Measurements from ENCODE around the gene SH3GL1. TPM values are rescaled to one million over a fixed set of nuclear protein-coding genes. Genes with fewer than 3 reads are reported as not detected.

The SH3GL1 gene
- polyA plus RNA-seq, 3 donors: 14.0 to 33.9 (median 15.0) TPM

DNA sequence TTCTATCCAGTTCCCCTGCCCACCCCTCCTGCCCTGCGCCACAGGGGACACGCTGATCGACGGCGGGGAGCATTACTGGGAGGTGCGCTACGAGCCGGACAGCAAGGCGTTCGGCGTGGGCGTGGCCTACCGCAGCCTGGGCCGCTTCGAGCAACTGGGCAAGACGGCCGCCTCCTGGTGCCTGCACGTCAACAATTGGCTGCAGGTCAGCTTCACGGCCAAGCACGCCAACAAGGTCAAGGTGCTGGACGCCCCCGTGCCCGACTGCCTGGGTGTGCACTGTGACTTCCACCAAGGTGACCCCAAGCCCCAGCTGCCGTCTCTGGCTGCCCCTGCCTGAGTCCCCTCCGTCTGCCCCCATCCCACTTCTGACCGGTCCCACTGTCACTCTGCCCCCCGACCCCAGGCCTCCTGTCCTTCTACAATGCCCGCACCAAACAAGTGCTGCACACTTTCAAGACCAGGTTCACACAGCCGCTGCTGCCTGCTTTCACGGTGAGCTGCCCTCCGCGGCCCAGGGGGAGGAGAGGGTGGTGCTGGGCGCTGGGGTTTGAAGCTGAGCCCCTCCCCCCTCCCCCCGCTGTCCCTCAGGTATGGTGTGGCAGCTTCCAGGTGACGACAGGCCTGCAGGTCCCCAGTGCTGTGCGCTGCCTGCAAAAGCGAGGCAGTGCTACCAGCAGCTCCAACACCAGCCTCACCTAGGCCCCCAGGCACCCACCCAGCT is 77.2 kb downstream of the SH3GL1 start:
- no peak overlapping the region for H2AFZ ChIP-seq (ENCODE audit: insufficient read depth, low read depth, low read length, poor library complexity, severe bottlenecking)
- no peaks in the 10 kb centered on the region for H4K20me1 ChIP-seq (ENCODE audit: insufficient read depth, low read length)
- intact Hi-C loops (cut with micrococcal nuclease): loop anchor here in 1 of 2 donors (10.0 kb wide), 1 partner anchor 352 kb away; the partner anchor contains the start of gene MYDGF
- Mint-ChIP-seq H3K9me3 (peaks cover 41 to 61% (median 51%) of the 10 kb centered on the region in 7 donors), H3K27me3 (ENCODE audit: low read depth in 3 of 3) (peaks cover 23 to 32% (median 28%) of the 10 kb centered on the region in 3 donors), H3K4me3 (no peak overlapping the region), H3K36me3 (peaks cover 3% of the 10 kb centered on the region in 2 donors), H3K4me1 (peaks cover 24% of the 10 kb centered on the region), H3K27ac (no peak overlapping the region)
- 86% methylated on average over 29 of the region's 37 CpGs for WGBS (ENCODE audit: insufficient coverage)
- H3K79me2 ChIP-seq (ENCODE audit: insufficient read depth, low read length): no peaks in the 10 kb centered on the region
- H3K4me3 ChIP-seq (replicated peaks in 1 of 3; ENCODE audit: low read depth in 2 of 3, low read length in 3 of 3): no peak overlapping the region
- no peak overlapping the region for H3K27ac ChIP-seq (ENCODE audit: low read depth in 1 of 2, low read length in 2 of 2)
- no peak for DNase-seq
- peaks cover 21 to 24% of the 10 kb centered on the region in 2 donors for H3K4me1 ChIP-seq (ENCODE audit: control insufficient read depth in 1 of 2, insufficient read depth in 2 of 2, low read length in 2 of 2)
- H3K4me2 ChIP-seq (replicated peaks; ENCODE audit: extremely low read depth, low read length, poor library complexity, severe bottlenecking): no peak overlapping the region
- H3K36me3 ChIP-seq (replicated peaks in 1 of 2; ENCODE audit: control insufficient read depth in 1 of 2, insufficient read depth in 2 of 2, low read length in 2 of 2): no peaks in the 10 kb centered on the region
- TF ChIP-seq CTCF (IDR thresholded peaks at IDR 0.05): no peak
- H3K9ac ChIP-seq (ENCODE audit: insufficient read depth, low read length, poor library complexity, severe bottlenecking): no peak overlapping the region
- peaks cover 27 to 58% of the 10 kb centered on the region in 2 donors for H3K9me3 ChIP-seq (replicated peaks in 1 of 2; ENCODE audit: control insufficient read depth in 1 of 2, insufficient read depth in 1 of 2, low read length in 2 of 2)
- H3K27me3 ChIP-seq (ENCODE audit: control insufficient read depth in 2 of 2, insufficient read depth in 2 of 2, low read length in 2 of 2): peaks cover 2 to 23% of the 10 kb centered on the region in 2 donors

GRCh38 chr19:4320419-4320818 is 79.9 kb downstream of the SH3GL1 start:
- Histone ChIP-seq H3K4me3 (replicated peaks in 1 of 3; ENCODE audit: low read depth in 2 of 3, low read length in 3 of 3) (no peak overlapping the region), H2AFZ (ENCODE audit: insufficient read depth, low read depth, low read length, poor library complexity, severe bottlenecking) (no peak overlapping the region), H3K9ac (ENCODE audit: insufficient read depth, low read length, poor library complexity, severe bottlenecking) (no peak overlapping the region), H3K27me3 (ENCODE audit: control insufficient read depth in 2 of 2, insufficient read depth in 2 of 2, low read length in 2 of 2) (no peaks in the 10 kb centered on the region), H3K4me2 (replicated peaks; ENCODE audit: extremely low read depth, low read length, poor library complexity, severe bottlenecking) (no peak overlapping the region), H3K4me1 (ENCODE audit: control insufficient read depth in 1 of 2, insufficient read depth in 2 of 2, low read length in 2 of 2) (peaks cover 6 to 9% of the 10 kb centered on the region in 2 donors), H4K20me1 (ENCODE audit: insufficient read depth, low read length) (no peaks in the 10 kb centered on the region), H3K79me2 (ENCODE audit: insufficient read depth, low read length) (no peaks in the 10 kb centered on the region), H3K27ac (ENCODE audit: low read depth in 1 of 2, low read length in 2 of 2) (no peak overlapping the region), H3K36me3 (replicated peaks in 1 of 2; ENCODE audit: control insufficient read depth in 1 of 2, insufficient read depth in 2 of 2, low read length in 2 of 2) (no peaks in the 10 kb centered on the region), H3K9me3 (replicated peaks in 1 of 2; ENCODE audit: control insufficient read depth in 1 of 2, insufficient read depth in 1 of 2, low read length in 2 of 2) (peaks cover 27 to 43% of the 10 kb centered on the region in 2 donors)
- H3K4me1 Mint-ChIP-seq: peaks cover 8% of the 10 kb centered on the region
- 97% methylated on average over 2 of the region's 2 CpGs for WGBS (ENCODE audit: insufficient coverage)
- H3K27me3 Mint-ChIP-seq (ENCODE audit: low read depth in 3 of 3): peaks cover 4 to 8% (median 7%) of the 10 kb centered on the region in 3 donors
- H3K4me3 Mint-ChIP-seq: no peak overlapping the region
- no peak for TF ChIP-seq CTCF (IDR thresholded peaks at IDR 0.05)
- no peaks in the 10 kb centered on the region for H3K36me3 Mint-ChIP-seq
- H3K27ac Mint-ChIP-seq: no peak overlapping the region
- H3K9me3 Mint-ChIP-seq: peaks cover 33 to 50% (median 40%) of the 10 kb centered on the region in 7 donors
- DNase-seq: no peak
- intact Hi-C loops (cut with micrococcal nuclease): loop anchor here in 1 of 2 donors (10.0 kb wide), 1 partner anchor 354 kb away; the partner anchor contains the start of gene MYDGF
